Dendritic cell treated with granulocyte-macrophage colony-stimulating factor and Interleukin-4, amounts not matched to agents 40 ng/mL and 50 ng/mL, for 4 days (primary cell): ENCODE results near the gene CGB1.
"Not testable (repeated sequence)": the region's sequence is repeated elsewhere in the genome, so short reads cannot be mapped to it uniquely, and the experiment has no call there.

ENCODE experiments used
- H3K27ac Mint-ChIP-seq: one replicate; pipeline ENCODE4 v1.8.0; 2022; ENCODE audit warnings: mild to moderate bottlenecking, mixed read lengths
- H3K27me3 Mint-ChIP-seq: one replicate; pipeline ENCODE4 v1.8.0; 2022; ENCODE audit warnings: mild to moderate bottlenecking, mixed read lengths
- H3K36me3 Mint-ChIP-seq: one replicate; pipeline ENCODE4 v1.8.0; 2022; ENCODE audit warnings: low read depth, mixed read lengths
- H3K4me1 Mint-ChIP-seq: one replicate; pipeline ENCODE4 v1.8.0; 2022; ENCODE audit warnings: low read depth, mixed read lengths
- H3K4me3 Mint-ChIP-seq: one replicate; pipeline ENCODE4 v1.8.0; 2022; ENCODE audit warnings: mild to moderate bottlenecking, moderate library complexity, mixed read lengths
- H3K9me3 Mint-ChIP-seq: one replicate; pipeline ENCODE4 v1.8.0; 2022; ENCODE audit warnings: mixed read lengths
- intact Hi-C: fragments of 100-400 bp; cut with micrococcal nuclease; formaldehyde crosslinking; loops from one replicate; pipeline ENCODE4 v1.15.0; 2022

The CGB1 gene

DNA sequence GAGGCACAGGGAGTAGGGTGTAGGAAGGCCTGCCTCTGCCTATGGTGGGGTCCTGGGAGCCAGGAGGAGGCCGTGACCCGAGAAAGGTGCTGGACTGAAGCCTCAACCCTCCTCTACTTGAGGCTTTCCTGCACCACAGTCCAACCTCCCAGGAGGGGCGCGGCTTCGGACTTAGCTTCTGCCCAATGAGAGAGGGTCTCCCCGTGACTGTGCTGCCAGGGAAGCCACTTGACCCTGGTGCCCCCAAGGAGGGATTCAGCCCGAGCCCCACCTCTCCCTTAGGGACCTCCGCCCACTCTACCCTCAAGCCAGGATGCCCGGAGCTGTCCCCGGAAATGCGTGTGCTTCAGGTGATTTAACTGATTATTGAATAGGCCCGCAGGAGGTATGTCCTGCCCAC, 12.3 kb upstream of the CGB1 start, which contains the start of gene CGB8:
Gene CGB8 (minus strand): TSS at position 101 of the 400 bp plus-strand sequence. CDS start 372 bp downstream, outside the sequence.
- H3K4me1 Mint-ChIP-seq, H3K36me3 Mint-ChIP-seq, H3K4me3 Mint-ChIP-seq, H3K9me3 Mint-ChIP-seq, intact Hi-C loops, H3K27ac Mint-ChIP-seq: not testable (repeated sequence)
- peaks cover 22% of the 10 kb centered on the region for H3K27me3 Mint-ChIP-seq

DNA sequence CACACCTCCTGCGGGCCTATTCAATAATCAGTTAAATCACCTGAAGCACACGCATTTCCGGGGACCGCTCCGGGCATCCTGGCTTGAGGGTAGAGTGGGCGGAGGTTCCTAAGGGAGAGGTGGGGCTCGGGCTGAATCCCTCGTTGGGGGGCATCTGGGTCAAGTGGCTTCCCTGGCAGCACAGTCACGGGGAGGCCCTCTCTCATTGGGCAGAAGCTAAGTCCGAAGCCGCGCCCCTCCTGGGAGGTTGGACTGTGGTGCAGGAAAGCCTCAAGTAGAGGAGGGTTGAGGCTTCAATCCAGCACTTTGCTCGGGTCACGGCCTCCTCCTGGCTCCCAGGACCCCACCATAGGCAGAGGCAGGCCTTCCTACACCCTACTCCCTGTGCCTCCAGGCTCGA, 6.9 kb upstream of the CGB1 start, which contains the start of gene CGB5:
Gene CGB5 (plus strand): TSS at position 301 of the 400 bp plus-strand sequence. CDS start 362 bp downstream, outside the sequence.
- H3K27ac Mint-ChIP-seq, H3K4me1 Mint-ChIP-seq, H3K4me3 Mint-ChIP-seq, intact Hi-C loops, H3K36me3 Mint-ChIP-seq, H3K9me3 Mint-ChIP-seq: not testable (repeated sequence)
- H3K27me3 Mint-ChIP-seq: peaks cover 13% of the 10 kb centered on the region

DNA sequence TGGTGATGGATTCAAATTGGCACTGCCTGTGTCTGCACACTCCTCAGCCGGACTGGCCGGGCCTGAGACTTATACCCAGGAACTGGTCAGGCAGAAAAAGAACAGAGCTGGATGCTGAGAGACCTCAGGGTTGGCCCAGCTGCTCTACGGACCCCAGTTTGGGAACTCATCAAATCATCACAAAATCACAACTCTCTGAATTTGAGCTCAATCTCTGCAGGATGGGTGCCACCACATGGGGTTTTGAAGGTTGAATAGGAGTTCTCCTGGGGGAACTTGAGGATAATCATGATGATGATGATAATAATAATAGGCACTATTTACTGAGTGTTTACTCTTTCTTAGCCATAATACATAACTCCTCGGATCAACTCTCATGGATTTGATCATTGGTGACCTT, 6.0 kb upstream of the CGB1 start:
- H3K27me3 Mint-ChIP-seq: peaks cover 13% of the 10 kb centered on the region
- intact Hi-C loops, H3K9me3 Mint-ChIP-seq, H3K4me1 Mint-ChIP-seq, H3K4me3 Mint-ChIP-seq, H3K27ac Mint-ChIP-seq, H3K36me3 Mint-ChIP-seq: not testable (repeated sequence)

DNA sequence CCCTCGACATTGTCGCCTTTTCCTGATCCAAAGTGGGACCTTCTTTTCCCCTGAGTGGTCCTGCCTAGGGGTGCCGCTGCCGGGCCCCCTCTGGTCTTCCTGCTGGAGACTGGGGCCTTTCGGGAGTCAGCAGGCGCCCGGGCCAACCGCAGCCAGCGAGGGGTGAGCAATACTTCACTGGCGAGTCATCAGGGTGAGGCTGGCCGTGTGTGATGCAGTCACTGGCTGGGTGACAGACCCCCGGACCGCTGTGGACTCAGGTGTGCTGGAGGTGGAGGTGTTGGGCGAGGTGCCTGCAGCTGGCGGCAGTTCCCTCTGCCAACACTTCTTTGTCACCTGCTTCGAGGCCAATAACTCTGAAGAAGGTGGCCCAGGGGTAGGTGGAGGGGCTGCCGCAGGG, 5.5 kb upstream of the CGB1 start:
- no peaks in the 10 kb centered on the region for H3K36me3 Mint-ChIP-seq
- intact Hi-C loops: no loop called here
- no peak overlapping the region for H3K4me3 Mint-ChIP-seq
- no peak overlapping the region for H3K27ac Mint-ChIP-seq
- H3K27me3 Mint-ChIP-seq: peaks cover 12% of the 10 kb centered on the region
- H3K9me3 Mint-ChIP-seq: no peaks in the 10 kb centered on the region
- no peaks in the 10 kb centered on the region for H3K4me1 Mint-ChIP-seq

DNA sequence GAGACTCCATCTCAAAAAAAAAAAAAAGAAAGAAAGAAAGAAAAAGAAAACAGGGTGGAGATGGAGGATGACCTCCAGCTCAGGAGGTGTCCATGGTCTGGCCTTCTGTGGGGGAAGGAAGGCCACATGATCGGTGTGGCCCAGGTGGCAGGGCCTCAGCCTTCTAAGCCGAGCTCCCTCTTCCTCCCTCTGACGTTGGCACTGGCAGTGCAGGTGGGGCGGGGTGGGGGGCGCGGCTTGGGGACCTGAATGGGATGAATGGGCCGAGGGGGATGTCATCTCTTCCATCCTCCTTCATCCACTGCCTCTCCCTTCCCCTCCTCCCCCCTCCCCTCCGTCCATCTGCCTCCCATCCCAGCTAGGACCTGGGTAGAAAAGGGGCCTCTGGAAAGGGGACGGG, 3.0 kb upstream of the CGB1 start:
- H3K9me3 Mint-ChIP-seq, intact Hi-C loops, H3K27ac Mint-ChIP-seq, H3K4me3 Mint-ChIP-seq, H3K4me1 Mint-ChIP-seq, H3K36me3 Mint-ChIP-seq: not testable (repeated sequence)
- H3K27me3 Mint-ChIP-seq: peaks cover 11% of the 10 kb centered on the region

DNA sequence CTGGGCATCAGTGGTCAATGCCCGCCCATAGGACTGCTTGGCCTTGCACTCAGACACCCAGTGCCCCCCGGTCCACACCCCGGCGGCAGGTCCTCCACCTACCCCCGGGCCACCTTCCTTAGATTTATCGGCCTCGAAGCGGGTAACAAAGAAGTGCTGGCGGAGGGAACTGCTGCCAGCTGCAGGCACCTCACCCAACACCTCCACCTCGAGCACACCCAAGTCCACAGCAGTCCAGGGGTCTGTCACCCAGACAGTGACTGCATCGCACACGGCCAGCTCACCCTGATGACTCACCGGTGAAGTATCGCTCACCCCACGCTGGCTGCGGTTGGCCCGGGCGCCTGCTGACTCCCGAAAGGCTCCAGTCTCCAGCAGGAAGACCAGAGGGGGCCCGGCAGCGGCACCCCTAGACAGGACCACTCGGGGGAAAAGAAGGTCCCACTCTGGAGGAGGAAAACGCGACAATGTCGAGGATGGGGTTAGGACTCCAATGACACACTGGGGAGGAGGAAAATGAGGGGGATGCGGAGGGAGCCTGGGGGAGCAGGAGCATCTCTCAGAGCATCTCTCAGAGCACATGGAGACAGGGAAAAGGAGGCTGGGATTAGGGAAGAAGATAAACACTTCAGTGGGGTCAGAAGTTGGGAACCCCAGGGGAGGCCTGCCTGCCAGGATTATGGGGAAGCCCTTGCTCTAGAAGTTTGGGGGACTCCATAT, 2.0 kb upstream of the CGB1 start:
- H3K27ac Mint-ChIP-seq, H3K4me1 Mint-ChIP-seq, H3K36me3 Mint-ChIP-seq, H3K9me3 Mint-ChIP-seq, intact Hi-C loops, H3K4me3 Mint-ChIP-seq: not testable (repeated sequence)
- H3K27me3 Mint-ChIP-seq: peaks cover 11% of the 10 kb centered on the region

DNA sequence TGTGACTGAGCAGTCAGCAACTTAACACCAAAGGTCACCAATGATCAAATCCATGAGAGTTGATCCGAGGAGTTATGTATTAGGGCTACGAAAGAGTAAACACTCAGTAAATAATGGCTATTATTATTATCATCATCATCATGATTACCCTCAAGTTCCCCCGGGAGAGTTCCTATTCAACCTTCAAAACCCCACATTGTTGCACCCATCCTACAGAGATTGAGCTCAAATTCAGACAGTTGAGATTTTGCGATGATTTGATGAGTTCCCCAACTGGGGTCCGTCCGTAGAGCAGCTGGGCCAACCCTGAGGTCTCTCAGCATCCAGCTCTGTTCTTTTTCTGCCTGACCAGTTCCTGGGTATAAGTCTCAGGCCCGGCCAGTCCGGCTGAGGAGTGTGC, 1.4 kb upstream of the CGB1 start:
- H3K9me3 Mint-ChIP-seq, intact Hi-C loops, H3K4me3 Mint-ChIP-seq, H3K27ac Mint-ChIP-seq, H3K4me1 Mint-ChIP-seq, H3K36me3 Mint-ChIP-seq: not testable (repeated sequence)
- peaks cover 11% of the 10 kb centered on the region for H3K27me3 Mint-ChIP-seq

DNA sequence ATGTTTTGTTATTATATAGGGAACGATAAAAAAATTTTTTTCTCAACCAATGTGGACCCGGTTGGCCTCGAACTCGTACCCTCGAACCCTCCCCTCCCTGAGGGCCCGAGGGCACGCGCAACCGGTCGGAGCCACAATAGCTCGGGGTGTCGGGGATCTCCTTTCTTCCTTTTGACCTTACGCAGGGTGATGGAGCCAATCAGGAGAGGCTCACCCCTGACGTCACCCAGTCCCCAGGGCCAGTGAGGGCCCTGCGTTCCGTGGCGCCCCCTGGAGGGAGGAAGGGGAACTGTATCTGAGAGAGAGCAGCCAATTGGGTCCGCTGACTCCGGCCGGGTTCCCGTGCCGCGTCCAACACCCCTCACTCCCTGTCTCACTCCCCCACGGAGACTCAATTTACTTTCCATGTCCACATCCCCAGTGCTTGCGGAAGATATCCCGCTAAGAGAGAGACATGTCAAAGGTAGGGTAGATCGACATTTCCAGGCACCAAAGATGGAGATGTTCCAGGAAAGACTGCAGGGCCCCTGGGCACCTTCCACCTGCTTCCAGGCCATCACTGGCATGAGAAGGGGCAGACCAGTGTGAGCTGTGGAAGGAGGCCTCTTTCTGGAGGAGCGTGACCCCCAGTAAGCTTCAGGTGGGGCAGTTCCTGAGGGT, 4.9 kb downstream of the CGB1 start, which contains the start of gene CGB2:
Gene CGB2 (plus strand): TSS at position 249 of the 660 bp plus-strand sequence. CDS start 206 bp downstream, at position 455.
- intact Hi-C loops, H3K4me3 Mint-ChIP-seq, H3K9me3 Mint-ChIP-seq, H3K27ac Mint-ChIP-seq, H3K4me1 Mint-ChIP-seq, H3K36me3 Mint-ChIP-seq: not testable (repeated sequence)
- peaks cover 32% of the 10 kb centered on the region for H3K27me3 Mint-ChIP-seq

DNA sequence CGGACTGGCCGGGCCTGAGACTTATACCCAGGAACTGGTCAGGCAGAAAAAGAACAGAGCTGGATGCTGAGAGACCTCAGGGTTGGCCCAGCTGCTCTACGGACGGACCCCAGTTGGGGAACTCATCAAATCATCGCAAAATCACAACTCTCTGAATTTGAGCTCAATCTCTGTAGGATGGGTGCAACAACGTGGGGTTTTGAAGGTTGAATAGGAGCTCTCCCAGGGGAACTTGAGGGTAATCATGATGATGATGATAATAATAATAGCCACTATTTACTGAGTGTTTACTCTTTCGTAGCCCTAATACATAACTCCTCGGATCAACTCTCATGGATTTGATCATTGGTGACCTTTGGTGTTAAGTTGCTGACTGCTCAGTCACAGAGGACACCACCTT, 6.4 kb downstream of the CGB1 start:
- intact Hi-C loops, H3K27ac Mint-ChIP-seq, H3K36me3 Mint-ChIP-seq, H3K9me3 Mint-ChIP-seq, H3K4me3 Mint-ChIP-seq, H3K4me1 Mint-ChIP-seq: not testable (repeated sequence)
- H3K27me3 Mint-ChIP-seq: peaks cover 27% of the 10 kb centered on the region

DNA sequence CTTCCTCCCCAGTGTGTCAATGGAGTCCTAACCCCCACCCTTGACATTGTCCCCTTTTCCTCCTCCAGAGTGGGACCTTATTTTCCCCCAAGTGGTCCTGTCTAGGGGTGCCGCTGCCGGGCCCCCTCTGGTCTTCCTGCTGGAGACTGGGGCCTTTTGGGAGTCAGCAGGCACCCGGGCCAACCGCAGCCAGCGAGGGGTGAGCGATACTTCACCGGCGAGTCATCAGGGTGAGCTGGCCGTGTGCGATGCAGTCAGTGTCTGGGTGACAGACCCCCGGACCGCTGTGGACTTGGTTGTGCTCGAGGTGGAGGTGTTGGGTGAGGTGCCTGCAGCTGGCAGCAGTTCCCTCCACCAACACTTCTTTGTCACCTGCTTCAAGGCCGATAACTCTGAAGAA, 6.9 kb downstream of the CGB1 start:
- intact Hi-C loops, H3K9me3 Mint-ChIP-seq, H3K4me3 Mint-ChIP-seq, H3K27ac Mint-ChIP-seq, H3K36me3 Mint-ChIP-seq, H3K4me1 Mint-ChIP-seq: not testable (repeated sequence)
- peaks cover 27% of the 10 kb centered on the region for H3K27me3 Mint-ChIP-seq

DNA sequence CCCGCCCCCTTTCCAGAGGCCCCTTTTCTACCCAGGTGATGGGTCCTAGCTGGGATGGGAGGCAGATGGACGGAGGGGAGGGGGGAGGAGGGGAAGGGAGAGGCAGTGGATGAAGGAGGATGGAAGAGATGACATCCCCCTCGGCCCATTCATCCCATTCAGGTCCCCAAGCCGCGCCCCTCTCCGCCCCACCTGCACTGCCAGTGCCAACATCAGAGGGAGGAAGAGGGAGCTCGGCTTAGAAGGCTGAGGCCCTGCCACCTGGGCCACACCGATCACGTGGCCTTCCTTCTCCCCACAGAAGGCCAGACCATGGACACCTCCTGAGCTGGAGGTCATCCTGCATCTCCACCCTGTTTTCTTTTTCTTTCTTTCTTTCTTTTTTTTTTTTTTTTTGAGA, 8.0 kb downstream of the CGB1 start:
- peaks cover 27% of the 10 kb centered on the region for H3K27me3 Mint-ChIP-seq
- H3K36me3 Mint-ChIP-seq, H3K4me1 Mint-ChIP-seq, intact Hi-C loops, H3K9me3 Mint-ChIP-seq, H3K27ac Mint-ChIP-seq, H3K4me3 Mint-ChIP-seq: not testable (repeated sequence)

DNA sequence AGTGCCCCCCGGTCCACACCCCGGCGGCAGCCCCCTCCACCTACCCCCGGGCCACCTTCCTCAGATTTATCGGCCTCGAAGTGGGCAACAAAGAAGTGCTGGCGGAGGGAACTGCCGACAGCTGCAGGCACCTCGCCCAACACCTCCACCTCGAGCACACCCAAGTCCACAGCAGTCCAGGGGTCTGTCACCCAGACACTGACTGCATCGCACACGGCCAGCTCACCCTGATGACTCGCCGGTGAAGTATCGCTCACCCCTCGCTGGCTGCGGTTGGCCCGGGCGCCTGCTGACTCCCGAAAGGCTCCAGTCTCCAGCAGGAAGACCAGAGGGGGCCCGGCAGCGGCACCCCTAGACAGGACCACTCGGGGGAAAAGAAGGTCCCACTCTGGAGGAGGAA, 11.1 kb downstream of the CGB1 start:
- intact Hi-C loops, H3K27ac Mint-ChIP-seq: not testable (repeated sequence)

DNA sequence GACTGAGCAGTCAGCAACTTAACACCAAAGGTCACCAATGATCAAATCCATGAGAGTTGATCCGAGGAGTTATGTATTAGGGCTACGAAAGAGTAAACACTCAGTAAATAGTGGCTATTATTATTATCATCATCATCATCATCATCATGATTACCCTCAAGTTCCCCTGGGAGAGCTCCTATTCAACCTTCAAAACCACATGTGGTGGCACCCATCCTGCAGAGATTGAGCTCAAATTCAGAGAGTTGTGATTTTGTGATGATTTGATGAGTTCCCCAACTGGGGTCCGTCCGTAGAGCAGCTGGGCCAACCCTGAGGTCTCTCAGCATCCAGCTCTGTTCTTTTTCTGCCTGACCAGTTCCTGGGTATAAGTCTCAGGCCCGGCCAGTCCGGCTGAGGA, 11.6 kb downstream of the CGB1 start:
- H3K4me3 Mint-ChIP-seq, H3K27ac Mint-ChIP-seq, H3K9me3 Mint-ChIP-seq, H3K36me3 Mint-ChIP-seq, intact Hi-C loops, H3K4me1 Mint-ChIP-seq: not testable (repeated sequence)
- peaks cover 25% of the 10 kb centered on the region for H3K27me3 Mint-ChIP-seq

More for the DNA sequence above, 11.1 kb downstream of the CGB1 start:
- H3K4me1 Mint-ChIP-seq, H3K36me3 Mint-ChIP-seq, H3K4me3 Mint-ChIP-seq, H3K9me3 Mint-ChIP-seq: not testable (repeated sequence)
- peaks cover 24% of the 10 kb centered on the region for H3K27me3 Mint-ChIP-seq

DNA sequence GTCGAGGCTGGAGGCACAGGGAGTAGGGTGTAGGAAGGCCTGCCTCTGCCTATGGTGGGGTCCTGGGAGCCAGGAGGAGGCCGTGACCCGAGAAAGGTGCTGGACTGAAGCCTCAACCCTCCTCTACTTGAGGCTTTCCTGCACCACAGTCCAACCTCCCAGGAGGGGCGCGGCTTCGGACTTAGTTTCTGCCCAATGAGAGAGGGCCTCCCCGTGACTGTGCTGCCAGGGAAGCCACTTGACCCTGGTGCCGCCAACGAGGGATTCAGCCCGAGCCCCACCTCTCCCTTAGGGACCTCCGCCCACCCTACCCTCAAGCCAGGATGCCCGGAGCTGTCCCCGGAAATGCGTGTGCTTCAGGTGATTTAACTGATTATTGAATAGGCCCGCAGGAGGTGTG, 12.5 kb downstream of the CGB1 start, which contains the start of gene CGB3:
Gene CGB3 (minus strand): TSS at position 101 of the 400 bp plus-strand sequence. CDS start 362 bp downstream, outside the sequence.
- H3K27ac Mint-ChIP-seq, H3K9me3 Mint-ChIP-seq, H3K36me3 Mint-ChIP-seq, intact Hi-C loops, H3K4me3 Mint-ChIP-seq: not testable (repeated sequence)
- Mint-ChIP-seq H3K27me3 (peaks cover 28% of the 10 kb centered on the region), H3K4me1 (peaks cover 10% of the 10 kb centered on the region)
